PC-9 (cell line): ENCODE results near the gene SPSB2. TPM values are rescaled to one million over a fixed set of nuclear protein-coding genes. Genes with fewer than 3 reads are reported as not detected.

Experiments used
- BruUV-seq: library from RNA; stranded (reverse); fragments of 400-500 nt; replicated peaks from 2 replicates; lab custom pipeline; 2021; lab: Mats Ljungman, UMichigan
- CTCF ChIA-PET: fragments of 300-600 bp; sonication (Branson Sonifier 250); formaldehyde crosslinking; loops from one replicate; lab custom pipeline; 2022; ENCODE audit warnings: antibody characterized with exemption; lab: Charles Lee
- POLR2A ChIA-PET: fragments of 300-600 bp; sonication (Branson Sonifier 250); formaldehyde crosslinking; loops from one replicate; lab custom pipeline; 2022; ENCODE audit warnings: antibody characterized with exemption; ENCODE audit not compliant: unreplicated experiment; lab: Charles Lee
- DNase-seq, 2 experiments: peaks; one replicate each; pipeline versions ENCODE4 v3.0.0 to v3.0.0-alpha.2; 2015 to 2022; ENCODE audit warnings: mixed read lengths in 1 of 2
- H2AFZ ChIP-seq: fragments of 200-600 bp; sonication (generic); 2 replicates; pipeline ENCODE4 v1.8.1; 2017; ENCODE audit warnings: antibody characterized with exemption
- H3F3A ChIP-seq: fragments of 200-600 bp; sonication (generic); 2 replicates; pipeline ENCODE4 v1.8.1; 2017; ENCODE audit warnings: antibody characterized with exemption, mild to moderate bottlenecking, low read depth; ENCODE audit not compliant: insufficient read depth
- H3K27ac ChIP-seq: fragments of 200-600 bp; sonication (generic); 2 replicates; pipeline ENCODE4 v1.6.1; 2016; ENCODE audit warnings: mixed run types
- H3K27me3 ChIP-seq: fragments of 200-600 bp; sonication (generic); 2 replicates; pipeline ENCODE4 v1.6.1; 2016; ENCODE audit warnings: low read depth, mixed run types; ENCODE audit not compliant: insufficient read depth
- H3K36me3 ChIP-seq: fragments of 200-600 bp; sonication (generic); 2 replicates; pipeline ENCODE4 v1.6.1; 2016; ENCODE audit warnings: low read depth, mixed run types
- H3K4me1 ChIP-seq: fragments of 200-600 bp; sonication (generic); replicated peaks from 2 replicates; pipeline ENCODE4 v1.6.1; 2016; ENCODE audit warnings: mixed run types; ENCODE audit not compliant: insufficient read depth
- H3K4me2 ChIP-seq: fragments of 200-600 bp; sonication (generic); 2 replicates; pipeline ENCODE4 v1.6.1; 2017; ENCODE audit warnings: mixed run types
- H3K4me3 ChIP-seq: fragments of 200-600 bp; sonication (generic); 2 replicates; pipeline ENCODE4 v1.6.1; 2016; ENCODE audit warnings: mixed run types
- H3K79me2 ChIP-seq: fragments of 200-600 bp; sonication (generic); 2 replicates; pipeline ENCODE4 v1.6.1; 2017; ENCODE audit warnings: low read depth, mixed run types
- H3K9me2 ChIP-seq: fragments of 200-600 bp; sonication (generic); 2 replicates; pipeline ENCODE4 v1.8.1; 2017; ENCODE audit warnings: mild to moderate bottlenecking; ENCODE audit not compliant: insufficient read depth
- H3K9me3 ChIP-seq: fragments of 200-600 bp; sonication (generic); 2 replicates; pipeline ENCODE4 v1.8.1; 2016; ENCODE audit warnings: low read depth; ENCODE audit not compliant: insufficient read depth
- H4K20me1 ChIP-seq: fragments of 200-600 bp; sonication (generic); 2 replicates; pipeline ENCODE4 v1.8.1; 2017; ENCODE audit not compliant: insufficient read depth
- EZH2 ChIP-seq: fragments of 200-600 bp; sonication (generic); IDR thresholded peaks from 2 replicates; pipeline ENCODE4 v1.8.0; 2017; ENCODE audit warnings: antibody characterized with exemption, low read depth
- intact Hi-C: fragments of 100-400 bp; cut with micrococcal nuclease; formaldehyde crosslinking; loops from one replicate; pipeline ENCODE4 v1.10.0; 2022; ENCODE audit not compliant: unreplicated experiment
- total RNA-seq: library from RNA; stranded (reverse); gene quantifications from 2 replicates; pipeline ENCODE4 v1.2.3, GENCODE V29; 2021
- TF ChIP-seq, protein P1 (sequence below): fragments of 200-600 bp; sonication (generic); conservative IDR thresholded peaks from 2 replicates; pipeline ENCODE4 v1.6.1; 2017; ENCODE audit warnings: mixed run types, antibody characterized with exemption, mild to moderate bottlenecking, moderate library complexity

The SPSB2 gene
- total RNA-seq, 1 experiment from 2014 or later: 28.9 TPM

DNA sequence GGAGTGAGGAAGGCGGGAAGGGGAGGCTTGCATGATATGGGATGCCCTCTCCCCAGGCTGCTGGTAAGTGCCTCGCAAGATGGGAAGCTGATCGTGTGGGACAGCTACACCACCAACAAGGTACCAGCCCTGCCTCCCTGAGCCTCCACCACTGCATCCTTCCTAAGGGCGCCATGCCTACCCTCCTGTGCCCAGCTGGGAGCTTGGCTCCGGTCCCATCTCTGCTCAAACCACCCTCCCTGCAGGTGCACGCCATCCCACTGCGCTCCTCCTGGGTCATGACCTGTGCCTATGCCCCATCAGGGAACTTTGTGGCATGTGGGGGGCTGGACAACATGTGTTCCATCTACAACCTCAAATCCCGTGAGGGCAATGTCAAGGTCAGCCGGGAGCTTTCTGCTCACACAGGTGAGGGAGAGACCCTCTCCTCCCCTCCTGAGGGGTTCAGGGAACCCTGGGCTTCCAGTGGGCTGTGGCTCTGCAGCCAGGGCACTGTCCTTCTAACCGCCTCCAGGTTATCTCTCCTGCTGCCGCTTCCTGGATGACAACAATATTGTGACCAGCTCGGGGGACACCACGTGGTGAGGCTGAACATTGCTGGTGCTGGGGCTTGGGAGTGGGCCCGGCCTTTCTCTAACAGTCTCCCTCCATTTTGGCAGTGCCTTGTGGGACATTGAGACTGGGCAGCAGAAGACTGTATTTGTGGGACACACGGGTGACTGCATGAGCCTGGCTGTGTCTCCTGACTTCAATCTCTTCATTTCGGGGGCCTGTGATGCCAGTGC is 29.8 kb downstream of the SPSB2 start:
- ChIA-PET POLR2A (interaction anchor here (0.6 kb wide), 4 partner anchors 10 to 742 kb away, joined by 6 to 24 read pairs (median 7); no protein-coding TSS in a partner anchor), CTCF (interaction anchor here (0.6 to 1.2 kb wide), 3 partner anchors 8 to 48 kb away, joined by 6 to 18 read pairs (median 7); partner anchors contain the start of gene GPR162)
- no peak overlapping the region for H3K4me3 ChIP-seq
- TF ChIP-seq EZH2: no peak
- TF ChIP-seq, protein P1, sequence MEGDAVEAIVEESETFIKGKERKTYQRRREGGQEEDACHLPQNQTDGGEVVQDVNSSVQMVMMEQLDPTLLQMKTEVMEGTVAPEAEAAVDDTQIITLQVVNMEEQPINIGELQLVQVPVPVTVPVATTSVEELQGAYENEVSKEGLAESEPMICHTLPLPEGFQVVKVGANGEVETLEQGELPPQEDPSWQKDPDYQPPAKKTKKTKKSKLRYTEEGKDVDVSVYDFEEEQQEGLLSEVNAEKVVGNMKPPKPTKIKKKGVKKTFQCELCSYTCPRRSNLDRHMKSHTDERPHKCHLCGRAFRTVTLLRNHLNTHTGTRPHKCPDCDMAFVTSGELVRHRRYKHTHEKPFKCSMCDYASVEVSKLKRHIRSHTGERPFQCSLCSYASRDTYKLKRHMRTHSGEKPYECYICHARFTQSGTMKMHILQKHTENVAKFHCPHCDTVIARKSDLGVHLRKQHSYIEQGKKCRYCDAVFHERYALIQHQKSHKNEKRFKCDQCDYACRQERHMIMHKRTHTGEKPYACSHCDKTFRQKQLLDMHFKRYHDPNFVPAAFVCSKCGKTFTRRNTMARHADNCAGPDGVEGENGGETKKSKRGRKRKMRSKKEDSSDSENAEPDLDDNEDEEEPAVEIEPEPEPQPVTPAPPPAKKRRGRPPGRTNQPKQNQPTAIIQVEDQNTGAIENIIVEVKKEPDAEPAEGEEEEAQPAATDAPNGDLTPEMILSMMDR: no peak
- no peaks in the 10 kb centered on the region for H3K9me3 ChIP-seq
- H3K9me2 ChIP-seq: no peaks in the 10 kb centered on the region
- no peaks in the 10 kb centered on the region for H3K79me2 ChIP-seq
- no peaks in the 10 kb centered on the region for H3K36me3 ChIP-seq
- no peak overlapping the region for H2AFZ ChIP-seq
- H3K27me3 ChIP-seq: no peaks in the 10 kb centered on the region; the same call in 1 of the 2 replicates
- intact Hi-C loops: no loop called here
- H3K4me2 ChIP-seq: no peak overlapping the region
- no peaks in the 10 kb centered on the region for H3K4me1 ChIP-seq
- BruUV-seq: no TSS peak
- no peak overlapping the region for H3K27ac ChIP-seq
- peaks cover 20% of the 10 kb centered on the region; the same call in 1 of the 2 replicates for H3F3A ChIP-seq
- H4K20me1 ChIP-seq: no peaks in the 10 kb centered on the region
- peak in 1 of 2 experiments; percentile 32 for DNase-seq

DNA sequence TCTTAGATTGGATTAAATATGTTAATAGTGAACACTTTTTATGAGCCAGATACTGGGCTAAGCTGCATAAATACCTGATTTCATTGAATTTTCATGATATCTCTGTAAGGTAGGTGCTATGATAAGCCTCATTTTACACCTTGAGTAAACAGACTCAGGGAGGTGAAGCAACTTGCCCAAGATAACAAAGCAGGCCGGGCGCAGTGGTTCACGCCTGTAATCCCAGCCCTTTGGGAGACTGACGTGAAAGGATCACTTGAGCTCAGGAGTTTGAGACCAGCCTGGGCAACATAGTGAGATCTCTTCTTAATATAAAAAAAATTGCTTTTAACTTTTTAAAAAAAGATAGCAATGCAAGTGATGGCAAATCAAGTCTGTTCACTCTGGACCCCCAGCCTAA is 31.0 kb downstream of the SPSB2 start:
- Histone ChIP-seq H3K4me1 (no peaks in the 10 kb centered on the region), H3K4me3 (no peak overlapping the region), H3K9me3 (no peaks in the 10 kb centered on the region), H3K36me3 (no peaks in the 10 kb centered on the region), H4K20me1 (no peaks in the 10 kb centered on the region), H3K27ac (no peak overlapping the region), H3K4me2 (no peak overlapping the region), H2AFZ (no peak overlapping the region), H3K27me3 (no peaks in the 10 kb centered on the region; the same call in 1 of the 2 replicates), H3F3A (peaks cover 15% of the 10 kb centered on the region; the same call in 1 of the 2 replicates), H3K9me2 (no peaks in the 10 kb centered on the region), H3K79me2 (no peaks in the 10 kb centered on the region)
- no TSS peak for BruUV-seq
- POLR2A ChIA-PET: interaction anchor here (0.6 kb wide), 1 partner anchor 153 kb away, joined by 10 read pairs; the partner anchor contains the start of gene ZNF384
- intact Hi-C loops: no loop called here
- CTCF ChIA-PET: interaction anchor here (0.6 to 1.2 kb wide), 3 partner anchors 21 to 76 kb away, joined by 3 to 4 read pairs (median 3); partner anchors contain the start of genes GPR162 and PTMS
- TF ChIP-seq, protein P1: no peak
- TF ChIP-seq EZH2: no peak
- no peak for DNase-seq

DNA sequence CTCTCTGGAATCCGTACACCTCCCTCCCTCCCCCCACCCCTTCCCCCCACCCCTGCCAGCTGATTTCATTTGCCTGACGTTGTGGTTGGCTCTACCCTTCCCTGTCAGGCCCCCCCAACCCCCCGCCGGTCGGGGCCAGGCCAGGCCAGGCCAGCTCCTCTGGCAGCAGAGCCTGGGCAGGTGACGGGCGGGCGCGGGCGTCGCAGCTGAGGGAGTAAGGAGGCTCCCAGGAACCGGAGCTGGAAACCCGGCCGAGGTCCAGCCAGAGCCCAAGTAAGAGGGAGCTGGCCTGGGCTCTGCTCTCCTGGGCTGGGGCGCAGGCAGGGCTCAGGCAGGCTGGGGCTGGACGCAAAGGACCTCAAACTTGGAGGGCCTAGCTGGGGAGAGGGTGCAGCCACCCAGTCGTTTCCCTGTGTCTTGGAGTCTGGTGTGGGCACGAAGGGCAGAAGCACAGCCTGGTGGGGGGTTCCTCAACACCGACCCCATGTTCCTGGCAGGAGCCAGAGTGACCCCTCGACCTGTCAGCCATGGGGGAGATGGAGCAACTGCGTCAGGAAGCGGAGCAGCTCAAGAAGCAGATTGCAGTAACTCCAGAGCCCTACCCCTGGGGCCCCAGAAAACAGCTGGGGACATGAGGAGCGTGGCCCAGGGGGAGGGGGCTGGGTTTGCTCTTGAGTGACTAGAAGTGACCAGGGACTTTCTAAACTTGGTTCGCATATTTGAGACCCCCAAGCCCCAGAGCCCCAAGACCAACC is 32.2 kb downstream of the SPSB2 start, which contains the start of gene GNB3:
Gene GNB3, plus strand, starts transcription at position 165 of the 755 bp plus-strand sequence. Its CDS starts 363 bp downstream, at position 528.
- H3K9me3 ChIP-seq: no peaks in the 10 kb centered on the region
- BruUV-seq: no TSS peak
- intact Hi-C loops: no loop called here
- H3K36me3 ChIP-seq: no peaks in the 10 kb centered on the region
- ChIA-PET CTCF (no interaction called here), POLR2A (no interaction called here)
- TF ChIP-seq EZH2: no peak
- TF ChIP-seq, protein P1: no peak
- no peaks in the 10 kb centered on the region for H3K79me2 ChIP-seq
- H2AFZ ChIP-seq: no peak within 1 kb of the TSS
- H3K4me1 ChIP-seq: no peaks in the 10 kb centered on the region
- no peaks in the 10 kb centered on the region; the same call in 1 of the 2 replicates for H3K27me3 ChIP-seq
- peaks cover 4% of the 10 kb centered on the region; the same call in 1 of the 2 replicates for H3F3A ChIP-seq
- no peak within 1 kb of the TSS for H3K4me3 ChIP-seq
- no peaks in the 10 kb centered on the region for H4K20me1 ChIP-seq
- no peak for DNase-seq
- no peak within 1 kb of the TSS for H3K4me2 ChIP-seq
- no peak within 1 kb of the TSS for H3K27ac ChIP-seq
- no peaks in the 10 kb centered on the region for H3K9me2 ChIP-seq
